GM18517 (cell line): Measurements from ENCODE around the gene ZSWIM1.
"Not testable (repeated sequence)": the region's sequence is repeated elsewhere in the genome, so short reads cannot be mapped to it uniquely, and the experiment has no call there.

Source experiments
- ATAC-seq: cut with Tn5 transposase; IDR thresholded peaks from one replicate; pipeline ENCODE4 v1.9.1; 2021; ENCODE audit warnings: mild to moderate bottlenecking, moderate library complexity; ENCODE audit not compliant: unreplicated experiment

The ZSWIM1 gene

GRCh38 chr20:45925821-45926506 is 44.9 kb downstream of the ZSWIM1 start:
- no peak for ATAC-seq

DNA sequence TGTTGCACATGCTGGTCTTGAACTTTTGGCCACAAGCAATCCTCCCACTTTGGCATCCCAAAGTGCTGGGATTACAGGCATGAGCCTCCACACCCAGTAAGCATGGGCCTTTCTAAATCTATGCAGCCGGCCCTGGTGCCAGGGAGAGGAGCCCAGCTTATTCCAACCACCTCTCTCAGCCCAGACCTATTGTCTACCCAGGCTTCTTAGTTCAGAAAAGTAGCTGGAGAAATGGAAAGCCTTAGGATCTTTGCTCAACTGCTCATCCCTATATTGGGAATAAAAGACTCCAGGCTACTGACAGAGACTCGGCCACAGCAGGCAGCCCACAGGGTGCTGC is 45.7 kb downstream of the ZSWIM1 start:
- no peak for ATAC-seq

GRCh38 chr20:45927071-45927878 is 46.2 kb downstream of the ZSWIM1 start:
- no peak for ATAC-seq

- not testable (repeated sequence) for ATAC-seq
Measured at GRCh38 chr20:45931680-45932079, 50.7 kb downstream of the ZSWIM1 start.

- no peak for ATAC-seq
Measured at GRCh38 chr20:45933266-45934045, 52.4 kb downstream of the ZSWIM1 start.

- ATAC-seq: no peak
Measured at GRCh38 chr20:45934046-45934585, 53.1 kb downstream of the ZSWIM1 start.
